Measurements from ENCODE around the gene SHISAL2B.

- TF ChIP-seq POLR2A (IDR thresholded peaks at IDR 0.05; ENCODE audit: low read depth) (no peak), CTCF (IDR thresholded peaks at IDR 0.05) (no peak), EP300 (IDR thresholded peaks at IDR 0.05) (no peak)
These were observed 7.7 kb upstream of the SHISAL2B start for GRCh38 chr5:64682608-64683007.
